Transverse colon (tissue), 4 donors: Measurements from ENCODE around the gene PLSCR2. TPM values are rescaled to one million over a fixed set of nuclear protein-coding genes. Genes with fewer than 3 reads are reported as not detected.

Experiments
- DNase-seq: peaks from one replicate; pipeline ENCODE4 v3.0.0-alpha.2; 2019
- H3K27ac ChIP-seq, 4 donors: fragments of 200-600 bp; sonication (generic); 2 replicates each; pipeline ENCODE4 v1.5.1; 2016 to 2018; ENCODE audit warnings: inconsistent platforms in 4 of 4
- H3K27me3 ChIP-seq: fragments of 200-600 bp; sonication (generic); 2 replicates; pipeline ENCODE4 v1.5.1; 2017; ENCODE audit warnings: inconsistent platforms
- H3K36me3 ChIP-seq, 4 donors: fragments of 200-600 bp; sonication (generic); 2 replicates each; pipeline ENCODE4 v1.5.1; 2017 to 2019; ENCODE audit warnings: inconsistent platforms in 4 of 4
- H3K4me1 ChIP-seq, 4 donors: fragments of 200-600 bp; sonication (generic); 2 replicates each; pipeline ENCODE4 v1.5.1; 2017 to 2020; ENCODE audit warnings: inconsistent platforms in 4 of 4
- H3K4me3 ChIP-seq, 4 donors: fragments of 200-600 bp; sonication (generic); 1 replicate in 1 of 4; 2 replicates in 3 of 4; pipeline versions ENCODE4 v1.5.1 to v1.6.1; 2017 to 2019; ENCODE audit warnings: inconsistent platforms in 4 of 4
- H3K9me3 ChIP-seq, 2 donors: fragments of 200-600 bp; sonication (generic); 2 replicates each; pipeline ENCODE4 v1.5.1; 2017 to 2019; ENCODE audit warnings: inconsistent platforms in 2 of 2
- EP300 ChIP-seq: sonication (generic); formaldehyde crosslinking; IDR thresholded peaks from one replicate; pipeline ENCODE4 v1.6.1; 2017; ENCODE audit warnings: antibody characterized with exemption, low read depth
- POLR2A ChIP-seq: fragments of 450-650 bp; IDR thresholded peaks from one replicate; pipeline ENCODE4 v1.6.1; 2016; ENCODE audit warnings: antibody characterized with exemption, mild to moderate bottlenecking, moderate library complexity
- POLR2AphosphoS5 ChIP-seq, 3 donors: sonication (generic); formaldehyde crosslinking; IDR thresholded peaks; one replicate each; pipeline ENCODE4 v1.6.1; 2016; ENCODE audit warnings: antibody characterized with exemption in 3 of 3
- WGBS, 2 donors: methylation state at CpG; one replicate each; pipeline ENCODE4 v1.1.5; 2018; ENCODE audit warnings: low coverage in 1 of 2; 5-methylcytosine and 5-hydroxymethylcytosine counted together
- in situ Hi-C, 4 donors: fragments of 200-750 bp; cut with MboI; loops; one replicate each; pipeline versions ENCODE4 v1.15.0 to v1.15.1; 2017; ENCODE audit warnings: low sequenced_read_pairs in 3 of 4, low pct_ligation_motif_present in 1 of 4, low pct_unique_long_range_greater_than_20kb in 1 of 4
- intact Hi-C: fragments of 100-400 bp; cut with DNase I; formaldehyde crosslinking; loops from one replicate; pipeline ENCODE4 v1.15.1; 2023; ENCODE audit warnings: low total_unique reads
- total RNA-seq, 4 donors: library from RNA; depleted of rRNA; stranded (reverse); fragments of >200 nt; gene quantifications; one replicate each; pipeline ENCODE4 v1.1.0, GENCODE V29; 2016
- TF ChIP-seq, protein P1 (sequence below), 5 experiments: fragments of 200-600 bp in 3 of 5; fragments of 450-650 bp in 2 of 5; sonication (generic) in 3 of 5; IDR thresholded peaks; 1 replicate in 2 of 5; 2 replicates in 3 of 5; pipeline ENCODE4 v1.5.1; 2016 to 2017; ENCODE audit warnings: antibody characterized with exemption in 5 of 5, inconsistent platforms in 3 of 5, mild to moderate bottlenecking in 2 of 5, moderate library complexity in 1 of 5

PLSCR2 gene
- total RNA-seq, 4 donors from 2014 or later = 1.3 to 2.9 TPM; not detected in 2

DNA sequence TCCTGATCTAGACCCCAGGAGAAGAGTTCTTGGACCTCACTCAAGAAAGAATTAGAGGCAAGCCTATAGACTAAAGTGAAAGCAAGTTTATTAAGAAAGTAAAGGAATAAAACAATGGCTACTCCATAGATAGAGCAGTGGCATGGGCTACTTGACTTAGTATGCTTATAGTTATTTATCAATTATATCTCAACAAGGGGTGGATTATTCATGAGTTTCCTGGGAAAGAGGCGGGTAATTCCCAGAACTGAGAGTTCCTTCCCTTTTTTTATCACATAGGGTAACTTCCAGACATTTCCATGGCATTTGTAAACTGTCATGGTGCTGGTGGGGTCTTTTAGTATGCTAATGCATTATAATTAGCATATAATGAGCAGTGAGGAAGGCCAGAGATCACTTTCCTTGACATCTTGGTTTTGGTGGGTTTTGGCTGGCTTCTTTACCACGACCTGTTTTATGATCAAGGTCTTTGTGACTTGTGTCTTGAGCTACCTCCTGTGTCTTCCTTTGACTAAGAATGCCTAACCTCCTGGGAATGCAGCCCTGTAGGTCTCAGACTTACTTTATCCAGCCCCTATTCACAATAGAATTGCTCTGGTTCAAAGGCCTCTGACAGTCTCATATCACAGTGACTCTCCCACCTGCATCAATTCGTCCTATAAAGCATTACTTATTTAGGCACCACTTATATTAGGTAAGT is 35.3 kb upstream of the PLSCR2 start:
- WGBS, 2 donors = 62 to 86% methylated on average over 3 of the region's 3 CpGs
- H3K27me3 ChIP-seq = no peaks in the 10 kb centered on the region
- intact Hi-C loops = no loop called here
- H3K4me3 ChIP-seq = no peak overlapping the region
- peak overlapping the region; percentile 74 to 82 (median 80) for H3K27ac ChIP-seq
- no peak for DNase-seq
- no peaks in the 10 kb centered on the region for H3K36me3 ChIP-seq
- in situ Hi-C loops = no loop called here
- no peaks in the 10 kb centered on the region for H3K9me3 ChIP-seq
- H3K4me1 ChIP-seq = peaks cover 3 to 53% (median 34%) of the 10 kb centered on the region in 4 donors
- no peak for TF ChIP-seq POLR2A
- TF ChIP-seq EP300 = no peak
- no peak for TF ChIP-seq POLR2AphosphoS5 (IDR thresholded peaks at IDR 0.05)
- TF ChIP-seq, protein P1, sequence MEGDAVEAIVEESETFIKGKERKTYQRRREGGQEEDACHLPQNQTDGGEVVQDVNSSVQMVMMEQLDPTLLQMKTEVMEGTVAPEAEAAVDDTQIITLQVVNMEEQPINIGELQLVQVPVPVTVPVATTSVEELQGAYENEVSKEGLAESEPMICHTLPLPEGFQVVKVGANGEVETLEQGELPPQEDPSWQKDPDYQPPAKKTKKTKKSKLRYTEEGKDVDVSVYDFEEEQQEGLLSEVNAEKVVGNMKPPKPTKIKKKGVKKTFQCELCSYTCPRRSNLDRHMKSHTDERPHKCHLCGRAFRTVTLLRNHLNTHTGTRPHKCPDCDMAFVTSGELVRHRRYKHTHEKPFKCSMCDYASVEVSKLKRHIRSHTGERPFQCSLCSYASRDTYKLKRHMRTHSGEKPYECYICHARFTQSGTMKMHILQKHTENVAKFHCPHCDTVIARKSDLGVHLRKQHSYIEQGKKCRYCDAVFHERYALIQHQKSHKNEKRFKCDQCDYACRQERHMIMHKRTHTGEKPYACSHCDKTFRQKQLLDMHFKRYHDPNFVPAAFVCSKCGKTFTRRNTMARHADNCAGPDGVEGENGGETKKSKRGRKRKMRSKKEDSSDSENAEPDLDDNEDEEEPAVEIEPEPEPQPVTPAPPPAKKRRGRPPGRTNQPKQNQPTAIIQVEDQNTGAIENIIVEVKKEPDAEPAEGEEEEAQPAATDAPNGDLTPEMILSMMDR (IDR thresholded peaks at IDR 0.05) = no peak

DNA sequence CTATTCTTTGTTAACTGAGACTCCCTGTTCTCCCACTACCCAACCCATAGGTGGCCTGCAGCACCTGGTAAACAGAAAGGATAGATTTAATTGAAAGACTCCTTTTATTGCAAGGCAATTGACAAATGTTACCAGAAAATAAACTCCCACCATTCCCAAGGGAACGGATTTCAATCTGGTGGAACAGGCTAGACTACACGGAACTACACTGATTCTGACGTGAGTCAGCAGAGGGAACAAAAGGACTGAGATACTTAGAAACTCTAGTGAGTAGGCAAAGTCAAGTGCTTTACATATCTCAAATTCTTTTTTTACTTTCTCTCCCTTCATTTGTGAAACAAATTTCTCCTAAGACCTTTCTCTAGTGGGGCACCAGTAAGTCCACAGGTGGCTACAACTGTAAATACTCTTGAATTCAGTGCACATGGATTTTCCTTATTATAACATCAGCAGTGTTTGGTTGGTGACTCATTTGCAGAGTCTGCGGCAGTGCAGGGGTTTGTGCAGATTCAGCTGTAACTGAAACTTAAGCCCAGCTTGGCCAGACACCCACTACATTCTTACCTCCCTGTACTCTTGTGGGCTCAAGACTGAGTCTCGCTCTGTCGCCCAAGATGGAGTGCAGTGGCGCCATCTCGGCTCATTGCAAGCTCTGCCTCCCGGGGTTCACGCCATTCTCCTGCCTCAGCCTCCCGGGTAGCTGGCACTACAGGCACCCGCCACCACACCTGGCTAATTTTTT is 34.3 kb upstream of the PLSCR2 start:
- H3K27me3 ChIP-seq = no peaks in the 10 kb centered on the region
- peak; percentile 31 for TF ChIP-seq EP300
- TF ChIP-seq, protein P1 (IDR thresholded peaks at IDR 0.05) = peak in 4 of 5 experiments; percentile 13 to 58 (median 36)
- peak in 2 of 3 donors; percentile 45 to 53 for TF ChIP-seq POLR2AphosphoS5 (IDR thresholded peaks at IDR 0.05)
- no peak for TF ChIP-seq POLR2A
- H3K4me3 ChIP-seq = no peak overlapping the region
- WGBS, 2 donors = 38 to 62% methylated on average over 3 to 12 of the region's 12 CpGs
- H3K36me3 ChIP-seq = no peaks in the 10 kb centered on the region
- peaks cover 3 to 62% (median 37%) of the 10 kb centered on the region in 4 donors for H3K4me1 ChIP-seq
- peak overlapping the region; percentile 74 to 82 (median 80) for H3K27ac ChIP-seq
- intact Hi-C loops = no loop called here
- DNase-seq = peak; percentile 50
- H3K9me3 ChIP-seq = no peaks in the 10 kb centered on the region
- in situ Hi-C loops = no loop called here

DNA sequence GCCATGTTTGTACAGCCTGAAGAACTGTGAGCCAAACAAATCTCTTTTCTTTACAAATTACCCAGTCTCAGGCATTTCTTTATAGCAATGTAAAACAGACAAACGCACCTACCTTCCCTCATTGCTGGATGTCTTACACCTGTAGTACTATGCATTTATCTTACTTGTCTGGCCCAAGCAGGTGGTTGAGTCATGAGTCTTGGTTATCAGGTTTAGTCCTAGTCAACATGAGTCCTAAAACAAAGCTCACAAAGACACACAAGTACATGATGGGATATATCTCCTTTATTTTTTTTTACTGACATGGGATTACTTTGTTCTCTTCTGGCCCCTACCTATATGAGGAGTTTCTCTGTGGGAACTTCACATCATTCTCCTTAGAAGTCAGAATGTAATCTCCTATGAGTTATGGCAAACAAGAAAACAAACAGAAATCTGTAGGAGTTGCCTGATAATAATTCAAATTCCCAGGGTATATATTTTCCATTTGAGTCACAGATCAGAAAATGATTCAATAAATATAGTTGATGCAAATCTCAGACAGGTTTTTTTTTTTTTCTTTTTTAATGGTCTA is 33.6 kb upstream of the PLSCR2 start:
- H3K9me3 ChIP-seq = no peaks in the 10 kb centered on the region

More for the DNA sequence above, 33.6 kb upstream of the PLSCR2 start:
- H3K36me3 ChIP-seq = no peaks in the 10 kb centered on the region
- H3K27ac ChIP-seq = peak overlapping the region; percentile 74 to 82 (median 80)
- intact Hi-C loops = no loop called here
- no peak for DNase-seq
- peaks cover 3 to 67% (median 39%) of the 10 kb centered on the region in 4 donors for H3K4me1 ChIP-seq
- H3K27me3 ChIP-seq = no peaks in the 10 kb centered on the region
- in situ Hi-C loops = no loop called here
- TF ChIP-seq POLR2A (no peak), EP300 (no peak), POLR2AphosphoS5 (IDR thresholded peaks at IDR 0.05) (no peak)
- TF ChIP-seq, protein P1 (IDR thresholded peaks at IDR 0.05) = no peak
- no peak overlapping the region for H3K4me3 ChIP-seq
- 38 to 55% methylated on average over 1 of the region's 1 CpG for WGBS, 2 donors
